Endometrial microvascular endothelial cells (primary cell): ENCODE data around the gene GPR161. TPM values are rescaled to one million over a fixed set of nuclear protein-coding genes. Genes with fewer than 3 reads are reported as not detected.

Experiments used
- in situ Hi-C: cut with HindIII; loops from 2 replicates; pipeline ENCODE4 v1.10.0; 2017; ENCODE audit warnings: low sequenced_read_pairs, low pct_unique_long_range_greater_than_20kb; ENCODE audit errors: inconsistent ontology term
- total RNA-seq: library from RNA; depleted of rRNA; stranded (reverse); fragments of >200 nt; gene quantifications from one replicate; pipeline ENCODE4 v1.2.3, GENCODE V29; 2015; ENCODE audit errors: inconsistent ontology term

The GPR161 gene
- total RNA-seq, 1 donor from 2014 or later: 18.9 TPM

DNA sequence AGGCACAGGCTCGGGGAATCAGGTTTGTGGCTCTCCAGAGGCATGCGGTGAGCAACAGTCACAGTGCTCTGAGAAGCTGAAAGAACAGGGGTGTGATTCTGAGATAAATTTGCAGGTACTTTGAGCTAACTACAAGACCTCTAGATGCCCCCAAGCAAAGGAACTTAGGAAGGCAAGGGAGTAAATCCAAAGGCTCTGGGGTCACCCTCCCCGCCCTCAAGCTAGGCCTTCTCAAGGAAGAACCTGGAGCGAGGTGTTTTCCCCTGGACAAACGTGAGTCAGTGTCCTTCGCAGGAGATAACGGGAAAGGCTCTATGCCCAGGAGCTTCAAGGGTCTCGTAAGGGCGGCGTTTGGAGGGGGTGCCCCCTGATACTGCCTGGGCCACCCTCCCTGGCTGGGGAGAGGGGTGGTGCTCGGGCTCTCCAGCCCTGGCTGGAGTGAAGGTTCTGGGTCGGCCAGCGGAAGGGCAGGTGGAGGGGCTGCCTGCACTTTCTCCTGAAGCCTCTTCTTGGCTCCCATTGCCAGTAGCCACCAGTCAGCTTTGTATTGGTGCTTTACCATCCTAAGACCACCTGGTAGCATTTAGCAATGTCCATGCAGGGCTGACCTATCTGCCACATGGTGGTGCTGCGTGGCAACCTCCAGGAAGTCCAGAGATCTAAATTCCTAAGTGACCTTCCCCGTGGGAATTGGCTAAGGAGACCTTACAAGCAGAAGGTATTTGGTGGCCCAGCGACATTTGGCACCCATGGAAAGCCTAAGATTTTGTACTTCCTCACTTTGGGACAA lies 44.0 kb downstream of the GPR161 start:
- in situ Hi-C loops: no loop called here

DNA sequence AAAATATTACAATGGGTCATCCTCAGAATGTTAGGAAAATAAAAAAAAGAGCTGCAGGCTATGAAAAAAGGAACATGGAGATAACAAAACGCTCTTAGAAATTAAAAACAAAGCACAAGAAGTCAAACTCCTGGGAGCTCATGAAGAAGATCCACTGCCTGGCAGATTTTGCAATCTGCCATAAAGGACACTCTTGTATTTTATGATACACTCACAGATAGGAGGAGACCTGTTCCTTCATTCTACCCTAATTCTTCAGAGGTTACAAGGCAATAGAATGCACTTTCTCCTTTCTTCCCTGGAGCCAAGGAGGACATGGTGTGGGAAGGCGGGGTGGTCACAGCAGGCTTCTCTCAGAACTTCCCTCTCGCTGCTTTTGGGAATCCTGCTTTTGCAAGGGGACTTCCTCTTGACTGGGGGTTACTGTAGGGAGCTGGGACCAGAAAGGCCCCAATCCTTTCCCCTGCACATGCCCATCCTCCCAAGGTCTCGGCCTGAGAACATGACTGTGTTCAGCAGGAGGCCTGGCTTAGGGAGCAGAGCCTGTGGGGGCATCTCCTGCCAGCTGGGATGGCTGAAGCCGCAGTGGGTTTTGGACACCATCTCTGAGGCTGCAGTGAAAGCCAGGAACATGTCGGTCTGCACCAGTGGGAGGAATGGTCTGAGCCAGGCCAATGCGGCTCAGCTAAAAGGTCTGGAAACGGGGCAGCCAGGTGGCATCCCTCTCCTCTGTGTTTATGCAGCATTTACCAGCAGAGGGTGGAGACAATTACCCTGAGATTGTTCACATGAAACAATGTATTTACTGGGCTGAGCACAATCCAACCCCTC lies 44.8 kb downstream of the GPR161 start:
- in situ Hi-C loops: no loop called here

DNA sequence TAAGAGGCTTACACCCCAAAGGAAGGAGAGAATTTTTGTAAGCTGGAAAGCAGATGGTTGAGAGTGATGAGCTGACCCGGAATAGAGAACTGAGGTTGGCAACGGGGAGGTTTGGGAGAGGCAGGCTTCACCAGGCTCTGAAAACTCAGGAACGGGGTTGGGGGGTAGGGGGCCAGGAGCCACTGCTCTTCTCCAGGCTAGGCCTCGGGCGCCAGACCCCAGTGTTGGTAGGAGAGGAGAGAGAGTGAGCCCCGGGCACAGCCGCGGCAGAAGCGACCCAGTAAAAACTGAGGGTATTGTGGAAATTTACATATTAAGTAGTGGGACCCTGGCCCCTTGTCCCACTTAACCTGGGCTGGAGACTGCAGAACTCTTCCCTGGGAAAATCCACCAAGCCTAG lies 45.7 kb downstream of the GPR161 start:
- in situ Hi-C loops: no loop called here

DNA sequence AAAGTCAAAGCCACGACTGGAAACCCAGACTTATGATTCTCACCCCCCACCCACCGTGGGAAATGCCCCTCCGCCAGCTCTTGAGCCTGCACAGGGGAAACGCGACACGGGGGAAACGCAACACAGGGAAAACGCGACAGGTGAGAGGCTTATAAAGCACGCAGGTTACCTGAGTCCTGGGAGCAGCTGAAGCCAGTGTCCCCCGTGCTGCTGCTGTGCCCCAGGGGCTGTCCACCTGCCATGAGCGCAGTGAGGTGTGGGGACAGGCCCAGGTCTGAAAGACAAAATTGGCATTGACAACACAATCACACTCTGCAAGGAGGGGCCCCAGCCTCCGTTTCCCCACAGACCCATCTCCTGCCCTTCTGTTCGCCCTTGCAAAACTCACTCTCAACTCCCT lies 46.3 kb downstream of the GPR161 start:
- in situ Hi-C loops: no loop called here

DNA sequence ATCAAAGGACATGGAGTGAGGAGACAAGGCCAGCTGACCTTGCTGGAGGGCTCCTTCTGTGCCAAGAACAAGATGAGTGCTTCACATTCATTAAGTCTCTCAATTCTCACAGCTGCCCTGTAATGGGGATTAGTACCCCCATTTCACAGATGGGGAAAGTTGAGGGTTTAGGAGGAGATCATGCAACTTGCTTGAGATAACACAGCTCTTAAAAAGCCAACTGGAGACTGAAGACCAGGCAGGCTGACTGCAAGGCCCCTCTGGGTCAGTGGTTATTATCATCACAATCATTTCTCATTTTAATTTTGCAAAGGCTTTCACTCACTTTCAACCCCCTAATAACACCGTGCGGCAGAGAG lies 46.8 kb downstream of the GPR161 start:
- in situ Hi-C loops: no loop called here

DNA sequence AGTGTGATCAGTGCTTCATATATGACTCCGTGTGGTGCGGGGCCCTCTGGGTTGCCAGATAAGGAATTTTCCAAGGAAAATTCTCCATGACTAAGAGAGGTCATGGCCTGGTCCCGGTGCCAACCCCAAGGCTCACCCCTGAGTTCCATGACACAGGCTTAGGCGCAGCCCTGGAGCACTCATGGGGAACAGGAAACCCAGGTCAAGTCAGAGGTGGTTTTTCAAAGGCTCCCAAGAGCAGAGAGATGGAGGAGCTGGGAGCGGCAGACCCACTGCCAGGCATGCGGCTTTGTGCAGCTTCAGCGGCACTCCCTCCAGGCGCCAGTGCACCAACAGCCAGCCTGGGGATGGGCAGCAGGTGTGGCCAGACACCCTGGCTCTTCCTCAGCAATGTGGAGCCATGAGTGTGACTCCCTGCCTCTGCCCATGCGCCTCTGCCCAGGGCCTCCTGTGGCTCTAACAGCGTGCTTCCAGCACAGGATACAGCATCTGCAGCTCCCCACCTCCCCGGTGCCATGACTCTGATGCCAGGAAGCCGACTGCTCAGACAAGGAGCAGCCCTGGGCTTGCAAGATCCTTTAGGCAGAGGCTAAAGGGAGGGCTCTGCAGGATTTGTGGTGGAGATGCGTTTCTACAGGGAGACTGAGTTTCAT lies 47.3 kb downstream of the GPR161 start:
- in situ Hi-C loops: no loop called here

DNA sequence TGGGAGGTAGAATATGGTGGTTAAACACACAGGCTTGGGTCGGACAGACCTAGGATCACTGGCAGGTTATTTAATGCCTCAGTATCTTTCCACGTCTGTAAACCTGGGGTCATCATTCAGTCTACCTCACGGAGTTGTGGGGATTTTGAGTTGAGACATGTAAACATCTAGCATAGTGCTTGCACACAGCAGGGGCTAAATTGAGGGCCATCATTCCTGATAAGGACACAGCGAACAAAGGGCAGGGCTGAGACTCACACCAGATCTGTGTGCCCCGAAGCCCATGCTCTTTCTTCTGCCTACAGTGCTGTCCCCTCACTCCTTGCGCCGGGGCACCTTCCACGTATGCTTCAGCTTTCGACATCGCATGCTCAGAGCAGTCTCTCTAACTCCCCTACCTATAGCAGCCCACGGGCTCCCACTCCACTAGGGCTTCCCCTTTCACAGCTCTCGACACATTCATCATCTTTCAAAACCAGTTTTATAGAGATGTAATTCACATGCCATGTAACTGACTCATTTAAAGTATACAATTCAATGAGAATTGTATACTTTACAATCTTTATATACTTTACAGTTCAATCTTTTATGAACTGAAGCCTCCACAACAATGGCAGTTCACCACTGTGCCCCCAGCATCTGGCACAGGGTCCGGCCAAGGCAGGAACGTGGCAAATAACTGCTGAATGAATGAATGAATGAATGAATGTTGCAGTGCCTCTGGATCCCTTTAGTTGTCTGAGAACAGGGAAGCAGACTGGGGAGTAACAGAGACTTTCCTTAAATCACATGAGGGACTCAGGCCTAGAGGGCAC lies 48.0 kb downstream of the GPR161 start:
- in situ Hi-C loops: no loop called here

DNA sequence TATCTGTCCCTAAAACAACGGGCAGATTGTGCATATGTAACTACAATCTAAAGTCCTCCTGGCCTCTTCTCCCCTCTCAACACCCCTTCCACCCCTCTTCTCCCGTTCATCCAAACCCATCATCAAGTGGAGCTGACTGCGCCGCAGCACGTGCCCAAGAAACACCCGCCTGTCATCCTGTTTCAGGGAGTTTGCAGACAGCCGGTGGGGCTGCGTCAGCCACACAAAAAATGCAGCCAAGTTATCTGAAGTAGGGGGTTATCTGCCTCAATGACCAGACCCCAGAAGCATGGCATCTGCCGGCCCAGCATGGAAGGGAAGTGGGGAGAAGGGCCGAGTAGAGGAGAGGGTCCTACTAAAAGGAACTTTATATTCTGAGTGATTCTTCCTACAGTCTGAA lies 49.0 kb downstream of the GPR161 start:
- in situ Hi-C loops: no loop called here

DNA sequence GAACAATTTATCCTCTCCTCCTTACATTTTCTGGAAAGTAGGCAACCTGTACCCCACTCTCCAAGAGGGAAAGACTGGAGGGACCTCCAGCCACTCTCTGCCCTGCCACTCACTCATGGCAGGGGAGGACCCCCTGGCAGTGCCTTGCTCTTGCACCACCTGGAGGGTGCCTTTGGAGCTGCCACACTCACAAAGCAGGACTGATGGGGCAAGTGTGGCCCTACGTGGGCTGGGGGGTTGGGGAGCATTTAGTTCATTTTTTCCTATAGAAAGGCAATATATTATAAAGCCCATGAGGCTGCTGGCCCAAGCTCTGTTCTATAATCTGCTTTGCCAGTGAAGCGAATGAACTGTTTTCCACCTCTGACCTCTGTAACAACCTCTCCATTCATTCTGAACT lies 50.3 kb downstream of the GPR161 start:
- in situ Hi-C loops: no loop called here

DNA sequence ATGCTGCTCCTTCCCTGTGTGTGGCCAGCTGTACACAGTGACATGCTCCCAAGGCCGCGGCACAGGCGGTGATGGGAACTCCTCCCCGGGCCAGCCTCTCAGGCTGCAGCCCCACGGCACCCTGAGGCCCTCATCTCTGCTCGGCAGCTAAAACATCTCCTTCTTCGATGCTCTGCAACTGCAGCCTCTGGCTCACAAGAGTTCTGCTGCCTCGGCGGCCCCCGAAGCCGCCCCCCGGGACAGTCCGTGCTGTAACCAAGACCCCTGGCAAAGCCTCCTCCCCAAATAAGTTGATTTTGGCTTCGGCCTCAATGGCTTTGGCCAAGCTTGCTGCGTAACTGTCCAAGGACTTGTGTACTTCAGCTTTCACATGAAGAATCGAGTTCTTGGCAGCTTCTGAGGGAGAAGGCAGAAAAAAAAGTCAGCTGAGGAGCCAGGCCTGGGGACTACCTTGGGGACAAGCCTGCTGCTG lies 51.3 kb downstream of the GPR161 start:
- in situ Hi-C loops: no loop called here

DNA sequence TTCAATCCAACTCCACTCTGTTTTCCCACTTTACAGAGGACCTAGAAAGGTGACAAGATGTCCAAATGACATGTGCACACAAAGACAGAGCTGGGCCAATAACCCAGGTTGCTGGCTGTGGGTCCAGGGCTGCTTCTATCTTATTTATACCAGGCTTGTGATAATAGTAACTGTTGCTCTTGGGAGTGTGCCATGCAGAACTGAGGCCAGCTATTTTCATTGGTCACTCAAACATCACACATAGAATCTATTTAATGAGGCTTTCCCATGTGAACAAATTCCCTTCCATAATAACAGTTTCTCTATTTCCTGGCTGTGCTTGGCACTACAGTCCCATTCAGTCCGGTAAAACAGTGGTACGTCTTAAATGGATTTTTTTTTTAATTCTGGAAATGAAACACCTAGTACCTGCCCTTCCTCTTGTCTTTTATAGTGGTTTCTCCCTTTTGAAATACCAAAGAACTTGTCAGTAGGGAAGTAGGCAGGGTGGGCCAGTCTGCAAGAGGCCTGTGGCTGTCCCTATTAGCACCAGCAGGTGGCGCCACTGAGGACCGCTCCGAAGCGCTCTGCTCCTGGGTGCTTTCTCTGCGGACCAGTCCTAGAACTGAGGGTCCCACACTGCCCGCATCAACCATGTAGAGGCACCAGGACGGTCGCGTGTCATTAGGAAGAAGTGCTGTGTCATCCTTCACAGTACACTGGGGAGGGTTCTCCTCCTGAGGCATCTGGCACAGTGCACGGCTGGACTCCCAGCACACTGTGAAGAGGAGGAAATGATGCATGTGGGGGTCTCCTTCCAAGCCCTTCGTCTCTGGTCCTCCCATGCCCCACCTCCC lies 52.1 kb downstream of the GPR161 start:
- in situ Hi-C loops: no loop called here

DNA sequence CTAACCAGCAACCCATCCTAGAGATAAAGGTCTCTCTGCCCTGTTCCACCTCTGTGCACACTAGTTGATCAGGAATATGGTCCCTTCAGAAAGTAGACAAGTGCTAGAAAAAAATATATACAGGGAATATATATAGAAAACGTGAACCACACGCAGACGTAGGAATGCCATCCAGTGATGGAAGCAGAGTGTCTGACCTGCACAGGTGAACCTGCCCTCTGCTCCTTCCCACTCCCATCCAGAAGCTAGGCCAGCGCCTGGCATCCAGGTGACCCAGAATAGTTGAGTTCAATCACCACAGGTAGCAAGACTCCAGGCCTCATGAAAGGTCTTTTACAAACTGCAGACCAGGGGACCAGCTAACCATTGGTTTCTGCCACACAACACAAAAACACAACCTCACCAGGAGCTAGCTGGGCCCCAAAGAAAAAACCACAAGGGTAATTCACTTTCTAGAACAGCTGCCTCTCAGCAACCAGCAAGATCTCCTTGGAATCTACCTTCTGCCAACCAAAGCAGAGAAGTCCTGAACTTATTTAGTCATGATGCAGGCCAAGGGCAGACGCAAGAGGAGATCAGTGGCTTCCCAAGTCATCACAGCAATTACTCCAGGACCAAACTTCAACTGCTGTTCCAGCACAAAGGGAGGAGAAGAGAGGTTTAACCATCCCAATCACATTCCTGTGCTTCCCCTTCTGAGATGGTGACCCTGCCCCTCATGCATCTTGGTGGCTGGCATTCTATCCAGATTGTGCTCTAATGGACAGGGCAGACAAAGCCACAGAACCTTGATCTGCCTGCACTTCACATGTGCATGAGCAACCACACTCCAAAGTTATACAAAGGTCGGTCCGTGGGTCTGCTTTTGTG lies 53.0 kb downstream of the GPR161 start:
- in situ Hi-C loops: no loop called here

DNA sequence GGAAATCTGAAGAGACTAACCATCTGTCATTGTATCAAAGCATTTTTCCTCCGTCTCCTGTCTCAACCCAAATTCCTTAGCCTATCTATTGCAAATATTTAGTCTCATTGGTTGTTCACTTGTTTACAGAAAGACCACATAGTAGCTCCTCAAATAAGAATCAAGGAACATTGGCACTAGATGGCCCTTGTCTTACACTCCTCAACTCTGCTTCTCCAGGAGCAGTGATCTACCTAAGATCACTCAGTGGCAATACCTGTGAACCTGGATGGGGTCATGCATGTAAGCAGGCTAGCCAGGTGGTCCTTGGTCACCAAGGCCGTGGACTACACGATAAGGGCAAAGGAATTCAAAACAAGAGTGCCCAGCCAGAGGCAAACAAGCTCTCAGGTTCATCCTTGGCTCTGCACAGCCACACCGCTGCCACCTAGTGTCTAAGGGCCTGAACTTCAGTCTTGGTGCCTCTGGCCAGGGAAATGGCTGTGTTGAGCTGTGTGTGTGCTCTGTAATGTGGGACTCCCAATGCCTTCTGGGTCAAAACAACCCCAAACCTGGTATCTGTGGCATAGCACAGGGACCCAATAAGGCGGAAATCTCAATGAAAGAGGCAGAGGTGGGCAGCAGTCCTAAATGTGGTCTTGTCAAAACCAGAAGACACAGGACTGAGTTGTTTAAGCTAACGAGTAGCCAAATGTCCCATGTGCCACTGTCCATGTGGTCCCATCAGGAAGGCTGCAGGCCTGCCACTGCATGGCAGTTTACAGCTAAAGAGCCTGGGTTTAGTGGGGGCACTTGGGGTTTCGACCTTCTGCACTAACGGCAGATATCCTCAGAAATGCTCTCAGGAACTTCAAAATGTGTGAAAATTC lies 54.5 kb downstream of the GPR161 start:
- in situ Hi-C loops: no loop called here

DNA sequence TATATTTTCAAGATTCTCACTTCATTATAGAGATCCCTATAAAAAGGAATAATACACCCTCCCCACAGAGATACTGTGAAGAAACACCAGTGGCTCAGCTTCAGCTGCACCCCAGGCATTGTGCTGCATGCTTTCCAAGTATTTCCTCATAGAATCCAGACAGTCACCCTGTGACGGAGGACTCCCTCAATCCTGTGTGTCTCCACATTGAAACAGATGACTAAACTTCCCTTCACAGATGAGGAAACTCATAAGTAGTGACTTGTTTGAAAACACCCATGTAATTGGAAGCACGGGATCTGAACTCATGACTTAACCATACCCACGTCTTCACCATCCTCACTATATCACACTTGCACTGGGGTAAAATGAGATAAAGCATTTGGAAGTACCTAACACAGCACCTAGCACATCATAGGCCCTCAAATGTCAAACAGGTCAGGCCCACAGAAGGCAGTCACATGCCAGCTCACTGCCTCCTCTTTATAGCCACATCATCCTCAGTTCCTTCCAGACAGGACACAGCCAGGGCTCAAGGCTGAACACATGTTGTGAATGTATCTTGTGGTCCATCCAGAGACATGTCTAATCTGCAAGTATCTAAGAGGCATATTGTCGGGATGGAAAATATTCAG lies 55.2 kb downstream of the GPR161 start:
- in situ Hi-C loops: no loop called here

DNA sequence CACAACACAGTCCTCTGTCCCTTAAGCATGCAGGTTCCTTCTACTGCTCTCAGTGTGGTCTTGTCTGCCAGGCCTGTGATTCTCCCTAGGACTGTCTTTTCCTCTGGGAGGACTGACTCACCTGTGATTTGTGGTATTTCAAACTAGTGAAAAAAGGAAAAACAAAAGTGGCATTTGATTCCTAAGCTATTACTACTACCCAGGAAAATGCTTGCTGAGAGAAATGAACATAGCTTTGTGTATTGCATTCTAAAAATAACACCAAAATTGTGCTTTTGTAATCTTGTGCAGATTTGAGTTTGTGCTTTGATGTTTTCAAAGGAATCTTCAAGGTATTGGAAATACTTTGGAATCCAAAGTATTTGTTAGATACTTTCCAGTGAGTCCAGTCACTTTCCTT lies 57.0 kb downstream of the GPR161 start:
- in situ Hi-C loops: no loop called here

DNA sequence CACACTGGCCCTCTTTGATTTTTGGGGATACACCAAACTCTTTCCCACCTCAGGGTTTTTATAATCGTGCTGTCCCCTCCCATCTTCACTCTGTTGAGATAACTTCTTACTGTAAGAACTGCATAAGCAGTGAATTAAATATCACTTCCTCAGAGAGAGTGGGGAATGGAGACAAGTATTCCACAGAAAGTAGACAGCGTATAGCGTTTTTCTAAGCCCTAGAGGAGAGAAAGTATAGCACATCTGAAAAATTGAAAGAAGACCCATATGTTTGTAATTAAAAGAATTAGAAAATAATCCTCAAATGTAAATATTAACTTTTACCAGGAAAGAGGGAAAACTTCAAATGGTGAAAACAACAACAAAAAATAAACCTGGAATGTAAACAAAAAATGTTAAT lies 67.3 kb downstream of the GPR161 start:
- in situ Hi-C loops: no loop called here
